ENCODE data around the gene GALNS.

- TF ChIP-seq POLR2AphosphoS5 (IDR thresholded peaks at IDR 0.05) (no peak), CTCF (IDR thresholded peaks at IDR 0.05) (no peak)
Observed at GRCh38 chr16:88886420-88886844, 29.7 kb upstream of the GALNS start.
